Activated CD8-positive, alpha-beta memory T cell treated with anti-CD3 and anti-CD28 coated beads, Interleukin-2, amount 50 U/mL, for 48 hours (primary cell): Measurements from ENCODE around the gene CATSPERE.
"Not testable (repeated sequence)": the region's sequence is repeated elsewhere in the genome, so short reads cannot be mapped to it uniquely, and the experiment has no call there.

Experiments
- DNase-seq: peaks from one replicate; pipeline ENCODE4 v3.0.0-alpha.2; 2020

The CATSPERE gene

DNA sequence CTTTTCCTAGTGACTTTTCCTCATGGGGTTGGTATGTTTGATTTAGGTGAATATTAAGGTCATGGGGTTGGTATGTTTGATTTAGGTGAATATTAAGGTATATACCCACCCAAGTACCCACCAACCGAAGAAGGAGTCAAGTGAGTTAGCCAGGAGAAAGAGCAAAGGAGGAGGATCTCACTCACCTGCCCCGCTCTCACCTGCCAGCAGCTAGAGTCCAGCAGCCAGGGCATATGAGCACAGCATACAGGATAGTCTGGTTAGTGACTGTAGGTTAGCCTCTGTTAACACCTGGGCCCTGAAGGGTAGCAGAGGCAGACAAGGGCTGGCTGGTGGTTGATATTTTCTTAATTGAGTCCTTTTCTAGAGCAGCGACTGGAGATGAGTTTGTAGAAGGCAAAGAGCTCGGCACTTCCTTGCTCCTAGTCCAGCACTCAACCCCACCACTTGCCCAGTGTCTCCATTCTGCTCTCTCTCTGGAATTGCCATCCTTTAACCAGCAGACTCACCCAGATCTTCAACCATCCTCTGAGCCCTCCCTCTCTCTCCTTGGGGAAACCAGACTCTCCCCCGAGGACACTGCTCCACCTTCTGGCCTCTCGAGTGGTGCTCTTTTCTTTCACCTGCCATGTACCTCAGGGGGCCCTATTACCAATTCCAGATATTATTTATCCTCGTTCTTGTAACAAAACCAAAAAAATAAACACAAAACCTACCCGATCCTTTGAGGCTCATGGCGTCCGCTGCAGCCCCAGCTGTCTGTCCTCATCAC, 175.6 kb downstream of the CATSPERE start:
- DNase-seq: no peak

DNA sequence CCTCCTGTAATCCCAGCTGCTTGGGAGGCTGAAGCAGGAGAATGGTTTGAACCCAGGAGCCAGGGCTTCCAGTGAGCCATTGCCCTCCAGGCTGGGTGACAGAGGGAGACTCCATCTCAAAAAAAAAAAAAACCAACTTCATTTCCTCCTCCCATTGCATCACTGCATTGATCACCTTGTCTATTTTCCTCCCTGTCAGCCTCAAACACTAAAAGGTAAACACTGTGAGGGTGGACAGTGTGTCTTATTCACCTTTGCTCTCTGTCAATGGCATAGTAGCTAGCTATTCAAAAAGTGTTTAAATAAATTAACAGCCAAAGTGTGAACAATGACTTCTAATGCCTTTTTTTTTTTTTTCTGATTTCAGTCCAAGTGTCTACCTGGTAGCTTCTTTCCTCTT, 178.5 kb downstream of the CATSPERE start:
- DNase-seq: no peak

DNA sequence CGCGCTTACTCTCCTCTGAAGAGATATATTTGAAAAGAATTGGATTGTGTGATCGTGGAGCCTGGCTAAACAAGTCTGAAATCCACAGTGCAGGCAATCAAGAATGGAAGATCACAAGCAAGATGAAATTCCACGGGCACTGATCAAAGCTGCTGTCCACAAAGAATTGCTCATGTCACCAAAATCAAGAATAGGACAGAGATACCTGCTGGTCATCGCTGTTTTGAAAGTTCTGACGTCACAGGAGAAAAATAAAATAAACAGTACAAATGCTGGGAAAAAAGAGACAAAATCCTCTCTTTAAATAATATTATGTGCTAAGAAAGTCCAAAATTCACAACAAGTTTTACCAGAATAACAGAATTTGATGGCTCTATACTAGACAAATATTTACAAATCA, 179.8 kb downstream of the CATSPERE start:
- no peak for DNase-seq

DNA sequence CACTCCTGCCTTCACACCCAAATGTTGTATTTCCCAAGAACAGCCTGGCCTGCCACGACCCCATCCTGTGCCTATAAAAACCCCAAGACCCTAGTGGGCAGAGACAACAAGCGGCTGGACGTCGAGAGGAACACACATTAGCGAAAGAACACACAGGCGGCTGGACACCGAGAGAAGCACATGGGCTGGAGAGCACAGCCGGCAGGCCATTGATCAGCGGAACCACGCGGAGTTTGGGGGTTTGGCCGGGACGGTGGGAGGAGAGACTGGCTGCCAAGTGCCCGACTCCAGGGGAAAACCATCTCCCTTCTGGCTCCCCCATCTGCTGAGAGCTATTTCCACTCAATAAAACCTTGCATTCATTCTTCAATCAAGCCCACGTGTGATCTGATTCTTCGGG, 181.5 kb downstream of the CATSPERE start:
- no peak for DNase-seq

DNA sequence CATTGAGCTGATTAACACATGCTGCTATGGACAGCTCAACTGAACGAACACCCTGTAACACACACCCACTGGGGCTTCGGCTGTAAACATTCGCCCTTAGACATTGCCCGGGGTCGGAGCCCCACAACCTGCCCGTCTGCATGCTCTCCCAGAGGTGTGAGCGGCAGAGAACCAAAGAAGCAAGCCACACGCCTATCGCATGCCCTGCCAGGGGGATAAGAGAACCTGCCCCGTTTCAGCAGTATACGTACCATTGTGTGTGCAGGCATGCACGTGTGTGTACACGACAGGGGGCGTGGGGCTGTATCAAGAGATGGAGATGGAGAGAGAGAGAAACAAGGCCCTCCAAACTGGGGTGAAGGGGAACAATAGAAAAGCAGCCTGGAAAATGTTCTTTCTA, 181.9 kb downstream of the CATSPERE start:
- DNase-seq: no peak

DNA sequence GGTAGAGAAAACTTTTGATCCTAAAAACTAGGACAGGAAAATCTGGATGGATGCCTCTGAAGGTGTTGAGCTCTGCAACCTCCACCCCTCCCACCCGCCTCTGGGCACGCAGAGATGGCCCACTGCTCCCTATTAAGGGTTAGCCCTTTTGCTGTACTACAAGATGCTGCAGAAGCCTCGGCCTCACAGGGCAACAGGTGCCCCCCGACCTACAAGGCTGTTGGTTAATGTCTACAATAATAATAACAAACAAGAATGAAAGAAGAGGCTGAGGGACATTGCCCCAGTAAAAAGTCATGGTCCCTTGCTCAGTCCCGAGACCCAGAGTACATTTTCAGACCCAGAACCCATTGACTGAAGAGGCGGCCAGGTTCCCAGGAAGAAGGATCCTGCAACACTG, 184.3 kb downstream of the CATSPERE start:
- no peak for DNase-seq

DNA sequence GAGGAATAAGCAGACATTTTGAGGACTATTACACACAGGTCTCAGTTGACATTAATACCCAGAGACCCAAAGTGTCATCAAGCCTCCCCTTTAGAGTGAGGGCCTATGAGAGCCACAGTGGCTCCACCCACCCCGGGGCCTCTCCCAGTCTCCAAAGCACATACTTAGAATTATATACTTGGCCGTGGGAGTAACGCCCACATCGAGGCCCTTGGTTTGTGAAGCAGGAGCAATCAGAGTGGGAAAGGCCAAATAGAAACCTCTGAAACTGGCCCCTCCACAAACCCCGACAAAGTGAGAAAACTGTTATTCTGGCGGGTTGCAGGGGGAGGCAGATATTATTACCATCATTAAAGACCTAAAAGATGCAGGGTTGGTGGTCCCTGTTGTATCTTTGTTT, 184.8 kb downstream of the CATSPERE start:
- no peak for DNase-seq

DNA sequence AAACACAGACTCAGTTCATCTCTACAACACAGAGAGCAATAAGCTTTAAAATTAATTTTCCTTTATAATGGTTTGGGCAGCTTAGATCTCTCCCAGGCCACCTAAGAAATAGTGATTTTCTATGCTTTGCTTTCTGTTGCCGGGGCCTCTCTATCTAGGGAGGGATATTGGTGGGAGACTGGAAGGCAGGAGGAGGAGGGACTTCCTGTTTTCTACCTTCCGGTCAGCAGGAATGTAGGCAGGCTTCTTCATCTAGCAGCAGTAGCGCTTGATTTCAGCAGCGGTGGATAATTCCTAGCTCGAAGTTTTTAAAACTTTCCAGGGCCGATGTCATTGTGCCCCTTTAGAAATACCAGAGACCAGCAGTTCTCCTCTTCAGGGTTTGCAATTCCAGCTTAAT, 186.7 kb downstream of the CATSPERE start:
- DNase-seq: no peak

DNA sequence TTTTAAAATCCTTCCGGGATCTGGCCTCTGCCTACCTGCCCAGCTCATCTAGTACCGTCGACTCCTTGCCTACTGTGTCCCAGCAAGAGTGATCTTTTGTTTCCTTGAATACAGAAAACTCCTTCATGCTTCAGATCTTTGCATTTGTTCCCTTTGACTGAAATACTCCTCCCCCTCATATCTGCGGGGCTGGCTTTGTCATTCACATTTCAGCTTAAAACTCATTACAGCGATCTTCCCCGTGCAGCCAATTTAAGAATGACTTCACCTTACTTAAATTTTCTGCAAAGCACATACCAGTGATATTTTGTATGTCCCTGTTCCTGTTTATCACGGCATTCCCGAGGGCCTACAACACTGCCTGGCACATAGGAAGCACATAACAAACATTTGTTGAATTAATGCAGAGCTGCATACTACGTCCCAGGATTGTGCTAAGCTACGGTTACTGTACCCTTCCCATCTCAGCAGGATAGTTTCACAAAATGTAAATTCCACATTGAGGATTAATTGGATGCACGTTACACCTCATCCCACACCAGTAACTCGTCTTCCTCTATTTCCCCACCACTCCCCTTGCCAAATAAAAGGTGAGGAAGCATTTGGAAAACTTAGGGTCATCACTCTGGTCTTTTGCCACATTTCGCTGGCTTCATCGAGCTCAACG, 191.0 kb downstream of the CATSPERE start:
- DNase-seq: no peak

DNA sequence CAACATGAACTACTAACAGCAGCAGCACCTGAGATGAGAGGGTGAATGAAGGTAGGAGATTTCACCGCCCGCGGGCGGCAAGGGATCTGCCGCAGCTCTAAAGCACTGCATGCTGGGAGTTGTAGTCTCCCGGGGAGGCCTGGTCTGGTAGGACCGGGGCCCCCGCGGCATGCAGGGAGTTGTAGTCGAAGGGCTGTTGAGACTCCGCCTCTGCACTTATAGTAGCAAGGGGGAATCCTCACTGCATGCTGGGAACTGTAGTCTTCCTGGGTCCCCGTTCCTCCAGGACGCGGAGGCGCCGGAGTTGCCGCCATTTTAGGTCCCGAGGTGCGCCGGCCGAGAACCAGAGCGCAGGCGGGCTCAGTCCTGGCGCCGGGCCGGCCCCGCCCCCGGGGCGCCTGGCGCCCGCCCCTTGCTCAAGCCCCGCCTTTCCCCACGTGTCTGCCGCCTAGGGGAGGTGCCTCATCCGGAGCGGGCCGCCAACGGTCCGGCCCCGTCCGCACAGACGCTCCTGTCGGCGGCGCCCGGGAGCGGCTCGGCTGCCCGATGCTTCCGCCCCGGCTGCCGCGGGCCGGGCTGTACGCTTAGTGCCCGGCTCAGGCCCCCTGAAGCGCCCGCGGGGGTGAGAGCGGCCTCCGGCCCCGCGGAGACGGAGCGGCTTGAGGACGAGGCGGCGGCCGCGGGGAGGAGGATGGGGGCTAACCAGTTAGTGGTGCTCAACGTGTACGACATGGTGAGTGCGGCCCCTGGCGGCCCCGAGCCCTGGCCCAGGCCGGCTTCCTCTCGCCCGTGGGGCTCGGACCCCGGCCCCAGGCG, 191.8 kb downstream of the CATSPERE start, which contains the start of gene DESI2:
DESI2 (plus strand) TSS at position 504 of the 816 bp plus-strand sequence; CDS start at position 692, 188 bp downstream.
- peak; percentile 94 for DNase-seq

DNA sequence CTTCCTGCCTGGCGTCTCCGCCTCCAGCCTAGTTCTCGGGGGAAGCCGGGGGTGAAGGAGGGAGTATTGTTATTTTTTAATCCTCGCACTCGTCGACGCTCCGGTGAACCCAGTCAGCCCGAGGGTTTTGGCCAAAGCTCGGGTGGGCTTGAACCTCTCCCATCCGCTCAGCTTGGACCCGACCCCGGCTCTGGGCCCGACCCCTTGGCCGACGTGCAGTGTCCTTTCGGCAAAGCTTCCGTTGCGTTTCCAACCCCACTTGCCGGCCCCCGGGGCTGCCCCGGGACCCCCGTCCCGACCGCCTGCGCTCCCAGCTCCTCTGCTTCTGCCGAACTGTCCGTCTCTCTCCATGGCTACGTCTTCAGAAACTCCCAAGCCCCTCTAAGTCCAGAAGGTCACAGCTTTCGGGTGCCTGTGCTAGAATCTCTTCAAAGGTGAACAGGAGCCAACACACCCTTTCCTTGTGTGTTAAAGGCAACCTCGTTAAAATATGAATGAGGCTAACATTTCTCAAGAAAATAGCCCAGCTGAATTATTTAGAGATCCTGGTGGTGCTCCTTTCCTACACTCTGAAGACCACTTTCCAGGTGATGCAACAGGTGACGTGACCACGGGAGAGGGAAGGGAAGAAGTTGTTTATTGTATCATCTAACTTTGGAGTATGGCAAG, 192.5 kb downstream of the CATSPERE start:
- no peak for DNase-seq

DNA sequence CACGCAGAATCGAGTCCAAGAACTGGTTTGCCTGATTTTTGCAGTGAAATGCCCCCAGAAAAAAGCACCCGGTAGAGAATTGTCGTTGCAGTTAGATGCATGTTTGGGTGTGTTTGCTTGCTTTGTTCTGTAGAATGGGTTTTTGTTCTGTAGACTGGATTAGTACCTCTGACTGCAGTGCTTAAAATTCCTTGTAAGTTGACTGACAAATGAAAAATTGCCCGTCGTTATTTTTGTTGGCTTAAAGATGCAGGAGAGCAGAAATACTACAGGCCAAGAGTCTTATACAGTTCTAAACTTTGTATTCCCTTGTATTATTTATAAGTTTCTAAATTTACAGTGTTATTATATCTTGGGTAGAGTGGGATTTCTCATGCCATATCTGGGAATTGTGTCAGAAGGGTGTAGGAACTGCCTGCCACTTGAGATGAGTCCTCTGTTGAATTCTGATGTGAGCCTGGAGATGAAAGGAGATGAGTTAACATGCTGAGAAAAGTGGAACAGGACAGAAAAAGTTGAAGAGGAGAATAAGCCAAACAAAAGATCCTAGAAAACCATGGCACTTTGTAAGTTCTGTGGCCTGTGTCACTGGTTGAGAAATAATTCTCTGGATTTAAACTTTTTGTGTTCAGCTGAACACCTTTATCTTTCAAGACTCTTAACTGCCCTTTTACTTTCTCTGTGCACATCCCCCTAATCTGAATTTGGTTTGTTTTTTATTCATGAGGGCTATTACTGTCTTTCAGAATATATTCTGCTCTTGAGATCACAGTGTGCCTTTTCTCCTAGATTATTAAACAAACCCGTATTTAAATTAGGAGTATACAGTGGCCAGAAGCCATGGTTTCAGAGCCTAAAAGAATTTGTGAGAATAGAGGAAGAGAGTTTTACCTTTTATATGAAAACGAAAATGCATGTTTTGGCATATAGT, 193.3 kb downstream of the CATSPERE start:
- DNase-seq: no peak

DNA sequence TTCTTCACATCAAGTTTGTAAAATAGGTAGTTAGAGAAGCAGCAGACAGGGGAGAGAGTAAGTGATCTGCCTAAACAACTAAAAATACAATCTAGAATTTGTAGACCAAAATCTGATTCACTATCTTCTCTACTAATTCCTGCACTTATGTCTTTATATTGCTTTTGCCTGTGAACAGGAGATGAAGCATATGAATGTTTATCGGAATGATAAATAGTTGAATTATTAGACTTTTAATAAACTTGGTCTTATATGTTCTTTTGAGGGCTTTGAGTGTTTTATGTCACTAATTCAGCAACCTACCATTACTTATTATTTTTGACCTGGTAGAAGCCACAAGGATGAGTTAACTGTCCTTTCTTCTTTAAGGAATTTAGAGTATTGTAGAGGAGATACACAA, 194.1 kb downstream of the CATSPERE start:
- DNase-seq: no peak

DNA sequence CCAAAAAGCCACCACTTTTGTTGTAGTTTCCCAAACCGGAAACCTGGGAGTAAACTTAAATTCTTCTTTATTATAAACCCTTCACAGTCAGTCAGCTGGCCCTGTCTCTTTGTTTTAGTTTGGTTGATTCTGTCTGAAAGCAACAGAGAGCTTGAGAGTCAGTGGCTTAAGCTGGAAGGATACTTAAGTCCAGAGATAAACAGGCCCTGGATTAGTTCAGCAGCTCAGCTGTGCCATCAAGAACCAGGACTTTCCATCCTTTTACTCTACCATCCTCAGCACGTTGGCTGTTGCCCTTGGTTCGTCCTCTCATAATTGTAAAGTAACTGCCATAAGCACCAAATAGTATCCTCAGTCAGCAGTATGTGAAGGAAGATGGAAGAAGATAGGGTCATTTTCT, 196.3 kb downstream of the CATSPERE start:
- no peak for DNase-seq

DNA sequence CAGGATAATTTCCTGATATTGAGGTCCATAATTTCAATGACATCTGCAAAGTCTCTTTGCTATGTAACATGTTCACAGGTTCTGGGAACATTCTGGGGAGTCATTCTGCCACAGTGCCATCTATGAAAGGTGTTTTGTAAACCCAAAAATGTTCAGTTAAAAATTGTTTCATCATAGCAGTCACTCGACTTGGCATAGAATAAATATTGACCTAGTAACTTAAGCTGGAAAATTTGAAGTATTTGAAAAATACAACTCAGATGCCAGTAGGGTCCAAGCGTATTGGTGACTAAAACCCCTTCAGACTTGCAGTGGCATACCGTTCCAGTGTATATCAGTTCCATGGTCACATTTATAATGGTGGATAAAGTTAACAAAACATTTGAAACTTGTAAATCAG, 198.6 kb downstream of the CATSPERE start:
- no peak for DNase-seq

DNA sequence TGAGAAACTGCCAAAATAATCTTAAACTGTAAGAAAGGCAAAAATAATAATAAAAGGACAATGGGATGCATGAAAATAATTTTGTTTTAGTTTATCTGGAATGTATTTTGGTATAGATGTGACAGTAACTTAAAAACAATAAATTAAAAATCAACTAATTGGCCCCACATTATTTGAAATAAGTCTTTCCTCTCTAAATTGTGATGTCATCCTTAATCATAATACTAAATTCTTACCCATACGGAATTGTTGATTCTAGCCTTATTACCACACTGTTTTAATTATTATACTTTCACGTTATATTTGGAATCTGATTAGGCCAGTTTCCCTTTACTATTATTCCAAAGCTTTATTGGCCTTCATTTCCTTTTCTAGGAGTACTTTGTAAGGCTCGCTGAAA, 199.5 kb downstream of the CATSPERE start:
- no peak for DNase-seq

DNA sequence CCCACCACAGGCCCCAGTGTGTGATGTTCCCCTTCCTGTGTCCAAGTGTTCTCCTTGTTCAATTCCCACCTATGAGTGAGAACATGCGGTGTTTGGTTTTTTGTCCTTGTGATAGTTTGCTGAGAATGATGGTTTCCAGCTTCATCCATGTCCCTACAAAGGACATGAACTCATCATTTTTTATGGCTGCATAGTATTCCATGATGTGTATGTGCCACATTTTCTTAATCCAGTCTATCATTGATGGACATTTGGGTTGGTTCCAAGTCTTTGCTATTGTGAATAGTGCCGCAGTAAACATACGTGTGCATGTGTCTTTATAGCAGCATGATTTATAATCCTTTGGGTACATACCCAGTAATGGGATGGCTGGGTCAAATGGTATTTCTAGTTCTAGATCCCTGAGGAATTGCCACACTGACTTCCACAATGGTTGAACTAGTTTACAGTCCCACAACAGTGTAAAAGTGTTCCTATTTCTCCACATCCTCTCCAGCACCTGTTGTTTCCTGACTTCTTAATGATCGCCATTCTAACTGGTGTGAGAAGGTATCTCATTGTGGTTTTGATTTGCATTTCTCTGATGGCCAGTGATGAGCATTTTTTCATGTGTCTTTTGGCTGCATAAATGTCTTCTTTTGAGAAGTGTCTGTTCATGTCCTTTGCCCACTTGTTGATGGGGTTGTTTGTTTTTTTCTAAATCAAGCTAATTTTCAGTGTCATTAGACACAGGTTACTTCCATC, 200.7 kb downstream of the CATSPERE start:
- DNase-seq: not testable (repeated sequence)

DNA sequence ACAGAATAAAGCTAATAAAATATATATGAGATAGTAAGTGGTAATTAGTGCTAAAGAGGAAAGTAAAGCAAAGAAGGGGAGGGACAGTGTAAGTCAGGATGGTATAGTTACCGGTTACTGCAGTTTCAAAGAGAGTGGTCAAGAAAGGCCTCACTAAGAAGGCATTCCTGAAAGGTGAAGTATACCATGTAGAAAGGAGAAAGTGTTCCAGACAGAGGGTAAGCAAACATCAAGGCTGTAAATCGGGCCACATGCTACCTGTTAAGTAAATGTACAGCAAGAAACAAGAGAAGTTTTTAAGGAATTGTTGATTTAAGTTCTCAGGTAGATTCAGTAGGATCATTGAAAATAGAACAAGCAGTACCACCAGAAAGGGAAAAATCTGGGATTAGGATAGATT, 201.5 kb downstream of the CATSPERE start:
- DNase-seq: no peak

DNA sequence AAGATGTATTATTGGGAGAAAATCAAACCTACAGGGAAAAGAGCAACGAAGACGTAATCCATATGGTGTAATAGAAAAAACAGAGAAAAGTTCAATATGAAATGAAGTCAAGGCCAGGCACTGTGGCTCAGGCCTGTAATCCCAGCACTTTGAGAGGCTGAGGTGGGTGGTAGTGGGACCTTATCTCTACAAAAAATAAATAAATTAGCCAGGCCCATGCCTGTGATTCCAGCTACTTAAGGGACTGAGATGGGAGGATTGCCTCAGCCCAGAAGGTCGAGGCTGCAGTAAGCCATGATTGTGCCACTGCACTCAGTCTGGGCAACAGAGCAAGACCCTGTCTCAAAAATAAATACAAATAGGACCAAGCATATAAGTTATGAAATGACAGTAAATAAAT, 203.3 kb downstream of the CATSPERE start:
- DNase-seq: no peak

DNA sequence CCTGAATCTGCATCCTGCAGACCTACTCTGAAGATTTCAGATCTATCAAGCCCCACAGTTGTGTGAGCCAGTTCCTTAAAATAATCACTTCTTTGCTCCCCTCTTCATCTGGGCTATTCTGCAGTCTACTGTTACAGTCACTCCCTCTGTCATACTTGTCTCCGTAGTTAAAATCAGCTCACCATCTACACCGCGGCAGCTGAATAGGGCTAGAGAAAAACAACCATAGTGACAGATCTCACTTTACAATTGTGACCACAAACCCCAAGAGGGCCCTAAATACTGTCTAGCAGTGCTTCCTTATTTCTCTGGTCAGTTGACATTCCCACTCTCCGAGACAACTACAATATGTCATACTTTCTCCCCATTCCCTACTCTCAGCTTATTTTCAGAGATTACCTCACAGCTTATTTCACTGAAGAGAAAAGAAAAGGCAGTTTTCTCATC, 204.7 kb downstream of the CATSPERE start:
- DNase-seq: no peak
